Mammary epithelial cell (primary cell): ENCODE data around the gene A1BG.

ENCODE experiments used
- CTCF ChIP-seq, 2 donors: IDR thresholded peaks in 1 of 2; conservative IDR thresholded peaks in 1 of 2; 2 replicates each; pipeline ENCODE4 v1.5.1; 2011 to 2012; ENCODE audit warnings: inconsistent platforms in 2 of 2, low read length in 2 of 2, mild to moderate bottlenecking in 2 of 2, control low read depth in 1 of 2, low read depth in 1 of 2; ENCODE audit not compliant: insufficient read depth in 1 of 2; ENCODE audit errors: extremely low read depth in 1 of 2
- EZH2 ChIP-seq: IDR thresholded peaks from 2 replicates; pipeline ENCODE4 v1.6.1; 2012; ENCODE audit warnings: low read length, inconsistent platforms, borderline replicate concordance

- TF ChIP-seq CTCF (conservative IDR thresholded peaks at IDR 0.05 in 1 of 2, IDR thresholded peaks at IDR 0.05 in 1 of 2; ENCODE audit: extremely low read depth in 1 of 2, insufficient read depth in 1 of 2, low read depth in 1 of 2, low read length in 2 of 2) = no peak
- TF ChIP-seq EZH2 = no peak
Measured at GRCh38 chr19:58356766-58357480, 3.6 kb upstream of the A1BG start.
